MM.1S (cell line): ENCODE data around the gene DUSP19.

Experiments used
- EZH2 ChIP-seq: fragments of 300-600 bp; sonication (generic); optimal IDR thresholded peaks from 2 replicates; pipeline ENCODE3; 2017; ENCODE audit warnings: low read depth, mild to moderate bottlenecking, antibody characterized with exemption, low read length, mixed read lengths
- EZH2phosphoT487 ChIP-seq: fragments of 300-600 bp; sonication (generic); IDR thresholded peaks from 2 replicates; pipeline ENCODE4 v1.6.1; 2018; ENCODE audit warnings: antibody characterized with exemption, low read length
- TF ChIP-seq, protein P1 (sequence below): fragments of 300-600 bp; sonication (generic); IDR thresholded peaks from 2 replicates; pipeline ENCODE4 v1.5.1; 2016; ENCODE audit warnings: antibody characterized with exemption, low read length, mixed read lengths

DNA sequence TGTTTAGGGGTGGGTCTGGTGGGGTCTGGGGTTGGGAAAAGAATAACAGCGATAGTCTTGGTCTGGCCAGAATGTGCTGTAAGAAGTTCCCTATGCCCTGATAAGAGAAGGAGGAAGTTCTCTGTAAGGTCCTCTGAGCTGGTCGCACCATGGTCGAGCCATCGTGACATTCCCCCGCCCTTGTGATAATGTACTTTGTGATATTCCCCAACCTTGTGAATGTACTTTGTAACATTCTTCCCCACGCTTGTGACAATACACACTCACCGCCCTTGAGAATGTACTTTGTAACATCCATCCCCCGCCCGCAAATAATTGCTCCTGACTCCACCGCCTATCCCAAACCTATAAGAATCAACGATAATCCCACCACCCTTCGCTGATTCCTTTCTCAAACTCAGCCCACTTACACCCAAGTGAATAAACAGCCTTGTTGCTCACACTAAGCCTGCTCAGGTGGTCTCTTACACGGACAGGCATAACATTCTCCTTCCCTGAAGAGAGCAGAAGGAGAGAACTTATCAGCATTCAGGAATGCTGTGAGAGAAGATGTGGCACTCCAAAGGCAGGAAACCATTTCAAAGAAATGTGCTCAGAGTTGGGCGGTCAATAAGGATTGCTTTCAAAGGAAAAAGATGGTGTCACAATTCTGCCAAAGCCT lies 17.8 kb upstream of the DUSP19 start:
- TF ChIP-seq, protein P1, sequence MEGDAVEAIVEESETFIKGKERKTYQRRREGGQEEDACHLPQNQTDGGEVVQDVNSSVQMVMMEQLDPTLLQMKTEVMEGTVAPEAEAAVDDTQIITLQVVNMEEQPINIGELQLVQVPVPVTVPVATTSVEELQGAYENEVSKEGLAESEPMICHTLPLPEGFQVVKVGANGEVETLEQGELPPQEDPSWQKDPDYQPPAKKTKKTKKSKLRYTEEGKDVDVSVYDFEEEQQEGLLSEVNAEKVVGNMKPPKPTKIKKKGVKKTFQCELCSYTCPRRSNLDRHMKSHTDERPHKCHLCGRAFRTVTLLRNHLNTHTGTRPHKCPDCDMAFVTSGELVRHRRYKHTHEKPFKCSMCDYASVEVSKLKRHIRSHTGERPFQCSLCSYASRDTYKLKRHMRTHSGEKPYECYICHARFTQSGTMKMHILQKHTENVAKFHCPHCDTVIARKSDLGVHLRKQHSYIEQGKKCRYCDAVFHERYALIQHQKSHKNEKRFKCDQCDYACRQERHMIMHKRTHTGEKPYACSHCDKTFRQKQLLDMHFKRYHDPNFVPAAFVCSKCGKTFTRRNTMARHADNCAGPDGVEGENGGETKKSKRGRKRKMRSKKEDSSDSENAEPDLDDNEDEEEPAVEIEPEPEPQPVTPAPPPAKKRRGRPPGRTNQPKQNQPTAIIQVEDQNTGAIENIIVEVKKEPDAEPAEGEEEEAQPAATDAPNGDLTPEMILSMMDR = no peak
- TF ChIP-seq EZH2phosphoT487 (no peak), EZH2 (no peak)
